ENCODE measurements around the gene MAPKAP1. TPM values are rescaled to one million over a fixed set of nuclear protein-coding genes. Genes with fewer than 3 reads are reported as not detected.

MAPKAP1 gene
- total RNA-seq, 1 donor from 2014 or later: 81.9 TPM

DNA sequence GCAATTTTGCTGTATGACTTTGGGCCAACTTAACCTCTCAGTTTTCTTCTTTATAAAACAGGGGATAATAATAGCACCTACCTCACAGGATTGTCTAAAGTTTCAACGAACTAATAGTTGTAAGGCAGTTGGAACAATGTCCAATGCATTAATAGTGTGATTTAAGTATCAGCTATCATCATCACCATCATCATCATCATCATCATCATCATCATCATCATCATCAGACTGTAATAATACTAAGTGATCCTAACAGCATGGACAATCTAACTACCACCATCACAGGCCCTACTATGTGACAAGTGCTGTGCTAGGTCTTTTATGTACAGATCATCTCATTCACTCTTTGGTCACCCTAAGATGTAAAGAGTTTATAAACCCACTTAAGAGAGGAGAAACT lies 196.0 kb downstream of the MAPKAP1 start:
- peaks cover 2% of the 10 kb centered on the region for H3K36me3 ChIP-seq (ENCODE audit: control insufficient read depth, insufficient read depth, low read length)
- no peak for FAIRE-seq

DNA sequence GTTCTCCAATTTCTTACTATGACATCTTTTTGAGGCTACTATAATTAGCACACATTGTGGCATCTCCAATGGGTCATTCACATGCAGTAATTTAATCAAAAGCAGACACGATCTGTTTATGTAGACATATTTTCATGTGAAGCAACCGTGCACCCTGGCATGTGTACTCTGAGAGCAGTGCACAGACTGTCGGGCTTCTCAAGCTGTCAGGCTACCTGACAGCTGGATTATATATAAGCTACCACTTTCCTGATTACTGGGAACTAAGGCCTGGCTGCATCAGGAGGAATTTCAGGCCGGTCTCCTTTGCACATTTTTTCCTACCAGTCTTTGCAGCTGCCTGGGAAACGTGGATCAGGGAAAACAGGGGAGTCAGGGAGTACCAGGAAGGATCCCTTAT lies 197.5 kb downstream of the MAPKAP1 start:
- DNase-seq (ENCODE audit: low read depth) (no peak), FAIRE-seq (no peak)
- TF ChIP-seq, protein P1, sequence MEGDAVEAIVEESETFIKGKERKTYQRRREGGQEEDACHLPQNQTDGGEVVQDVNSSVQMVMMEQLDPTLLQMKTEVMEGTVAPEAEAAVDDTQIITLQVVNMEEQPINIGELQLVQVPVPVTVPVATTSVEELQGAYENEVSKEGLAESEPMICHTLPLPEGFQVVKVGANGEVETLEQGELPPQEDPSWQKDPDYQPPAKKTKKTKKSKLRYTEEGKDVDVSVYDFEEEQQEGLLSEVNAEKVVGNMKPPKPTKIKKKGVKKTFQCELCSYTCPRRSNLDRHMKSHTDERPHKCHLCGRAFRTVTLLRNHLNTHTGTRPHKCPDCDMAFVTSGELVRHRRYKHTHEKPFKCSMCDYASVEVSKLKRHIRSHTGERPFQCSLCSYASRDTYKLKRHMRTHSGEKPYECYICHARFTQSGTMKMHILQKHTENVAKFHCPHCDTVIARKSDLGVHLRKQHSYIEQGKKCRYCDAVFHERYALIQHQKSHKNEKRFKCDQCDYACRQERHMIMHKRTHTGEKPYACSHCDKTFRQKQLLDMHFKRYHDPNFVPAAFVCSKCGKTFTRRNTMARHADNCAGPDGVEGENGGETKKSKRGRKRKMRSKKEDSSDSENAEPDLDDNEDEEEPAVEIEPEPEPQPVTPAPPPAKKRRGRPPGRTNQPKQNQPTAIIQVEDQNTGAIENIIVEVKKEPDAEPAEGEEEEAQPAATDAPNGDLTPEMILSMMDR (IDR thresholded peaks at IDR 0.05; ENCODE audit: insufficient read depth, low read length, severe bottlenecking): no peak
- Histone ChIP-seq H3K4me3 (ENCODE audit: low read depth, low read length) (no peak overlapping the region), H3K36me3 (ENCODE audit: control insufficient read depth, insufficient read depth, low read length) (peaks cover 4% of the 10 kb centered on the region), H3K27me3 (ENCODE audit: control insufficient read depth, insufficient read depth, low read length) (no peaks in the 10 kb centered on the region)

More for the DNA sequence above, 196.0 kb downstream of the MAPKAP1 start:
- no peak for DNase-seq (ENCODE audit: low read depth)
- Histone ChIP-seq H3K27me3 (ENCODE audit: control insufficient read depth, insufficient read depth, low read length) (no peaks in the 10 kb centered on the region), H3K4me3 (ENCODE audit: low read depth, low read length) (no peak overlapping the region)
- TF ChIP-seq, protein P1 (IDR thresholded peaks at IDR 0.05; ENCODE audit: insufficient read depth, low read length, severe bottlenecking): no peak

DNA sequence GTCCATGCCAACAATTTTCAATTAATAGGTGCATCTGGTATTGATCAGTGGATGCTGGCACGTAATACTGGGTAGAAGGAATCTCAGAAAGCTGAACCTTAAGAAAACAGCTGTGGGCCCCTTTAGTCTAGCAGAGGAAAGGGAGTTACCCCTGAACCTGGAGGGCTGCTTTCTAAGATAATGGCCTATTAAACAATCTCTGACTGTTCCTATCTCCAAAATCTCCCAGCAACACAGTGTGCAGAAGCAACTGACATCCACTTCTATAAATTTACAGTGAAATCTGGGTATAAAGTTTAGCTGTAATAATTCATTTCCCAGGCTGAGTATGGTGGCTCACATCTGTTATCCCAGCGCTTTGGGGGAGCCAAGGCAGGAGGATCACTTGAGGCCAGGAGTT lies 198.8 kb downstream of the MAPKAP1 start:
- DNase-seq (ENCODE audit: low read depth) (no peak), FAIRE-seq (no peak)
- H3K36me3 ChIP-seq (ENCODE audit: control insufficient read depth, insufficient read depth, low read length): peaks cover 4% of the 10 kb centered on the region
- H3K4me3 ChIP-seq (ENCODE audit: low read depth, low read length): no peak overlapping the region
- H3K27me3 ChIP-seq (ENCODE audit: control insufficient read depth, insufficient read depth, low read length): no peaks in the 10 kb centered on the region
- TF ChIP-seq, protein P1 (IDR thresholded peaks at IDR 0.05; ENCODE audit: insufficient read depth, low read length, severe bottlenecking): no peak

DNA sequence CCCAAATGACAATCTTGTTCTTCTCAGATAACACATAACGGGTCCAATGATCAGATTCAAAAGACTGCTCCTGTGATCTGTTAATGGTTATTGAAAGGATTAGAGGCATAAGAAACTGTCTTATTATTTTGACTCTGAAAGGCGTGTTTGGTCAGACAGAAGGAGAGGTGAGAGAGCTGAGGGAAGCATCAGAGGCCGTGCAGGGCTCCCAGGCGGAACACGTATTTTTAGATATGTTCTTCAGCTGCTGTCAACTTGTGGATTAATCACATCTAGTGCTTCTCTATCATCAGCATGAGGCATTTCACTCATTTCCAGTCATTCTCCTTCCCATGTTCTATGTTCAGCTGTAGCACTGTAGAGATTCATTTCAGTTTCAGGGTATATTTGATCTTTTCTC lies 199.8 kb downstream of the MAPKAP1 start:
- no peak for FAIRE-seq
- H3K36me3 ChIP-seq (ENCODE audit: control insufficient read depth, insufficient read depth, low read length): peaks cover 4% of the 10 kb centered on the region

DNA sequence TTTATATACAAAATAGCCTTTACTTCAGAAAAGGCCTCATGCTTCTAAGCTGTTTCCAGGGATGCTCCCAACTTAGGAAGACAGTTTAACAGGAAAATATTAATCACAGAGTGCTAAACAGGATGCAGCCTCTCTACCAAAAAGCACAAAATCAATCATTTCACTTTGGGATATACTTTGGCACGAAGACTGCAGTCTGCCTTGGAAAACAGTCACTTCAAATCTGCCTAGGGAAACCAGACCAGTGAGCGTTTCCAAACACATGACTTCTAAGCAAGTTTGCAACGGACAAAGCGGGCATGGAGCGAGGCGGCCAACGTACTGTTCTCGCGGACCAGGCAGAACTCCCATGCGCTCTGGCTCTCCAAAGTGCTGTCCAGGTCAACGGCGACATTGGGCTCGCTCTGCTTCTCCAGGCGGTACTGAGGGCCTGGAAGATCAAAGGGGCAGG lies 201.0 kb downstream of the MAPKAP1 start:
- TF ChIP-seq, protein P1 (IDR thresholded peaks at IDR 0.05; ENCODE audit: insufficient read depth, low read length, severe bottlenecking): no peak
- H3K4me3 ChIP-seq (ENCODE audit: low read depth, low read length): no peak overlapping the region
- DNase-seq (ENCODE audit: low read depth) (no peak), FAIRE-seq (no peak)
- no peaks in the 10 kb centered on the region for H3K27me3 ChIP-seq (ENCODE audit: control insufficient read depth, insufficient read depth, low read length)
- peaks cover 4% of the 10 kb centered on the region for H3K36me3 ChIP-seq (ENCODE audit: control insufficient read depth, insufficient read depth, low read length)

More for the DNA sequence above, 199.8 kb downstream of the MAPKAP1 start:
- no peak for DNase-seq (ENCODE audit: low read depth)
- TF ChIP-seq, protein P1 (IDR thresholded peaks at IDR 0.05; ENCODE audit: insufficient read depth, low read length, severe bottlenecking): no peak
- Histone ChIP-seq H3K4me3 (ENCODE audit: low read depth, low read length) (no peak overlapping the region), H3K27me3 (ENCODE audit: control insufficient read depth, insufficient read depth, low read length) (no peaks in the 10 kb centered on the region)

DNA sequence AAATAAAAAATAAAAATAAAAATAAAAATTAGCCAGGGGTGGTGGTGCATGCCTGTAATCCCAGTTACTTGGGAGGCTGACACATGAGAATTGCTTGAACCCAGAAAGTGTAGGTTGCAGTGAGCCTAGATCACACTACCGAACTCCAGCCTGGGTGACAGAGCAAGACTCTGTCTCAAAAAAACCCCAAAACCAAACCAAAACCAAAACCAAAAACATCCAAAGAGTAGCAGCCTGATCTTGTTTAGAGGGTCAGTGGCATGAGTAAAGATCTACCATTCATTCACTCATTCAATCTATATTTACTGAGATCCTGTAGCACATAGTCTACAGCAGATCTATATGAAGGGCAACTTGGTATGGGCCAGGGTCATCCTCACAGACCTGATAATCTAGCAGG lies 202.4 kb downstream of the MAPKAP1 start:
- TF ChIP-seq, protein P1 (IDR thresholded peaks at IDR 0.05; ENCODE audit: insufficient read depth, low read length, severe bottlenecking): no peak
- no peak for FAIRE-seq
- DNase-seq (ENCODE audit: low read depth): no peak

More for the DNA sequence above, 202.4 kb downstream of the MAPKAP1 start:
- no peaks in the 10 kb centered on the region for H3K27me3 ChIP-seq (ENCODE audit: control insufficient read depth, insufficient read depth, low read length)
- peaks cover 4% of the 10 kb centered on the region for H3K36me3 ChIP-seq (ENCODE audit: control insufficient read depth, insufficient read depth, low read length)
- H3K4me3 ChIP-seq (ENCODE audit: low read depth, low read length): no peak overlapping the region
